ENCODE results near the gene GPR153. TPM values are rescaled to one million over a fixed set of nuclear protein-coding genes. Genes with fewer than 3 reads are reported as not detected.

GPR153 gene
- polyA plus RNA-seq, 1 donor from 2014 or later: 26.9 TPM

DNA sequence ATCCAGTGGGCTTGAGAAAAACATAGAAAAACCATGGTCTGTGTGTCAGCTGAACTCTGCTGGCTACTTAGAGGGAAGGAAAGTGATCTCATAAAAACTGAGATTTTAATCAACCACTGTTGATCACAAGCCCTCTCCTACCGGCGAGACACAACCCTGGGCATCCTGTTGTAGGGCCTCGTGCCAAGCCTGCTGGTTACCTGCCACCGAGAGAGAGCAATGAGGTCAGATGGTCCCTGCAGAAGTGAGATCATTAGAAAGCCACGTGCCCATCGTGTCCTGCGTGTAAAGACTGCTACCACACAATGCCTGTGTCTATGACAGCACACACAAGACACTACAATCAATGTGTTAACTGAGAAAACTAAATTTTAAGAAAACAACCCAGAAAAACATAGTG is 41.7 kb upstream of the GPR153 start:
- Histone ChIP-seq H3K9ac (ENCODE audit: low read length) (no peak overlapping the region), H3K4me3 (ENCODE audit: low read length) (peak overlapping the region; percentile 16), H3K4me2 (ENCODE audit: low read length) (no peak overlapping the region), H3K79me2 (replicated peaks; ENCODE audit: insufficient read depth, low read length) (no peaks in the 10 kb centered on the region), H3K36me3 (ENCODE audit: insufficient read depth, low read length) (no peaks in the 10 kb centered on the region), H4K20me1 (ENCODE audit: insufficient read depth) (no peaks in the 10 kb centered on the region), H3K9me3 (ENCODE audit: low read length) (no peaks in the 10 kb centered on the region), H3K9me2 (ENCODE audit: insufficient read depth, low read length) (no peaks in the 10 kb centered on the region), H2AFZ (ENCODE audit: low read depth, low read length) (no peak overlapping the region), H3K27ac (ENCODE audit: low read length) (peak overlapping the region; percentile 57), H3K27me3 (ENCODE audit: insufficient read depth, low read depth, low read length) (no peaks in the 10 kb centered on the region), H3F3A (ENCODE audit: insufficient read depth, low read length, poor library complexity, severe bottlenecking) (no peaks in the 10 kb centered on the region)
- TF ChIP-seq MXI1 (conservative IDR thresholded peaks at IDR 0.05; ENCODE audit: poor library complexity, severe bottlenecking): no peak
- TF ChIP-seq REST (IDR thresholded peaks at IDR 0.05; ENCODE audit: borderline replicate concordance): no peak
- no peak for TF ChIP-seq EZH2 (IDR thresholded peaks at IDR 0.05; ENCODE audit: borderline replicate concordance, insufficient read depth, low read length, poor library complexity, severe bottlenecking)
- no peak for TF ChIP-seq TAF1 (IDR thresholded peaks at IDR 0.05; ENCODE audit: low read depth)
- TF ChIP-seq RAD21 (conservative IDR thresholded peaks at IDR 0.05): no peak
- TF ChIP-seq SMC3 (conservative IDR thresholded peaks at IDR 0.05; ENCODE audit: poor library complexity): no peak

DNA sequence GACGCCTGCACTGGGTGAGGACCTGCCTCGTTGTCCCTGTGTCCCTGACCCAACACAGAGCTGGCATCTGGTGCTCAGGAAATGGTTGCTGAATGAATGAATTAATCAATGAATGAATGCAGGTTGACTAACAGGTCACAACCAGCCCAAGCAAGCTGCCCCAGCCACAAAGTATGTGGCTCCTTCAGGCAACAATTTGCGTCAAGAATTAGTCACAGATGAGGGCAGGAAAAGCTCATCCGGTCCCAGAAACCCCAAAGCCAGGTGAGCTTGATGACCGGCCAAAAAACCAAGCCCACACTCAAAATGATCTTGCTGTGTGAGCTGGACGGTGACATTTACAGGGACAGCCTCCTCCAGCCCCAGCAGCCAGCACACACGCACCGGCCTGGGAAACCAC is 40.6 kb upstream of the GPR153 start:
- Histone ChIP-seq H3K9ac (ENCODE audit: low read length) (no peak overlapping the region), H3F3A (ENCODE audit: insufficient read depth, low read length, poor library complexity, severe bottlenecking) (no peaks in the 10 kb centered on the region), H3K9me2 (ENCODE audit: insufficient read depth, low read length) (no peaks in the 10 kb centered on the region), H3K79me2 (replicated peaks; ENCODE audit: insufficient read depth, low read length) (no peaks in the 10 kb centered on the region), H3K4me2 (ENCODE audit: low read length) (no peak overlapping the region), H3K36me3 (ENCODE audit: insufficient read depth, low read length) (no peaks in the 10 kb centered on the region), H3K27me3 (ENCODE audit: insufficient read depth, low read depth, low read length) (no peaks in the 10 kb centered on the region), H4K20me1 (ENCODE audit: insufficient read depth) (no peaks in the 10 kb centered on the region), H3K27ac (ENCODE audit: low read length) (no peak overlapping the region), H3K9me3 (ENCODE audit: low read length) (no peaks in the 10 kb centered on the region), H3K4me3 (ENCODE audit: low read length) (no peak overlapping the region), H2AFZ (ENCODE audit: low read depth, low read length) (no peak overlapping the region)
- TF ChIP-seq EZH2 (IDR thresholded peaks at IDR 0.05; ENCODE audit: borderline replicate concordance, insufficient read depth, low read length, poor library complexity, severe bottlenecking) (no peak), TAF1 (IDR thresholded peaks at IDR 0.05; ENCODE audit: low read depth) (no peak), EP300 (conservative IDR thresholded peaks at IDR 0.05; ENCODE audit: poor library complexity, severe bottlenecking) (no peak), POLR2AphosphoS5 (IDR thresholded peaks at IDR 0.05) (no peak), RAD21 (conservative IDR thresholded peaks at IDR 0.05) (no peak), REST (IDR thresholded peaks at IDR 0.05; ENCODE audit: borderline replicate concordance) (no peak), MXI1 (conservative IDR thresholded peaks at IDR 0.05; ENCODE audit: poor library complexity, severe bottlenecking) (no peak), SMC3 (conservative IDR thresholded peaks at IDR 0.05; ENCODE audit: poor library complexity) (no peak)

Data from neural cell (in vitro differentiated cells).